Keratinocyte (primary cell): ENCODE results near the gene GAS5. TPM values are rescaled to one million over a fixed set of nuclear protein-coding genes. Genes with fewer than 3 reads are reported as not detected.

ENCODE experiments used
- DNase-seq: peaks from one replicate; pipeline ENCODE4 v3.0.0-alpha.2; 2011; ENCODE audit warnings: low read depth, missing footprints, low spot score
- FAIRE-seq: peaks from 2 replicates; lab custom pipeline; 2011; peaks lifted over from hg19 to GRCh38; lab: Jason Lieb, UNC
- H2AFZ ChIP-seq: 2 replicates; pipeline ENCODE4 v1.6.0; 2012; ENCODE audit warnings: low read length, control low read depth, inconsistent platforms; ENCODE audit not compliant: control insufficient read depth
- H3K27ac ChIP-seq: 2 replicates; pipeline ENCODE4 v1.5.1; 2011; ENCODE audit warnings: low read length; ENCODE audit not compliant: control insufficient read depth, insufficient read depth
- H3K27me3 ChIP-seq: 3 replicates; pipeline ENCODE4 v1.6.0; 2011; ENCODE audit warnings: low read length; ENCODE audit not compliant: control insufficient read depth, insufficient read depth; ENCODE audit errors: extremely low read depth
- H3K36me3 ChIP-seq, 2 experiments: 2 replicates in 1 of 2; 3 replicates in 1 of 2; pipeline ENCODE4 v1.5.1; 2011; ENCODE audit warnings: low read length in 2 of 2, mild to moderate bottlenecking in 1 of 2; ENCODE audit not compliant: control insufficient read depth in 2 of 2, insufficient read depth in 2 of 2; ENCODE audit errors: extremely low read depth in 1 of 2
- H3K4me1 ChIP-seq: 3 replicates; pipeline ENCODE4 v1.5.1; 2011; ENCODE audit warnings: low read length; ENCODE audit not compliant: control insufficient read depth, insufficient read depth; ENCODE audit errors: extremely low read depth
- H3K4me2 ChIP-seq: 3 replicates; pipeline ENCODE4 v1.6.0; 2011; ENCODE audit warnings: low read depth, low read length; ENCODE audit not compliant: control insufficient read depth, insufficient read depth; ENCODE audit errors: extremely low read depth
- H3K4me3 ChIP-seq, 3 experiments: fragments of 200-600 bp in 1 of 3; sonication (generic) in 1 of 3; 2 replicates in 2 of 3; 3 replicates in 1 of 3; pipeline ENCODE4 v1.5.1; 2011 to 2016; ENCODE audit warnings: low read length in 3 of 3, mild to moderate bottlenecking in 3 of 3, control low read depth in 2 of 3, inconsistent platforms in 1 of 3, low read depth in 1 of 3, mixed read lengths in 1 of 3, mixed run types in 1 of 3, moderate library complexity in 1 of 3; ENCODE audit not compliant: control insufficient read depth in 2 of 3, insufficient read depth in 2 of 3; ENCODE audit errors: extremely low read depth in 1 of 3
- H3K79me2 ChIP-seq: 2 replicates; pipeline ENCODE4 v1.6.0; 2012; ENCODE audit warnings: low read length; ENCODE audit not compliant: control insufficient read depth, insufficient read depth
- H3K9ac ChIP-seq: 3 replicates; pipeline ENCODE4 v1.6.0; 2011; ENCODE audit warnings: low read length; ENCODE audit not compliant: control insufficient read depth, insufficient read depth; ENCODE audit errors: extremely low read depth
- H3K9me1 ChIP-seq: 3 replicates; pipeline ENCODE4 v1.6.0; 2011; ENCODE audit warnings: low read length; ENCODE audit not compliant: control insufficient read depth, insufficient read depth; ENCODE audit errors: extremely low read depth
- H3K9me3 ChIP-seq: 2 replicates; pipeline ENCODE4 v1.5.1; 2012; ENCODE audit warnings: low read depth, low read length; ENCODE audit not compliant: control insufficient read depth
- H4K20me1 ChIP-seq: 3 replicates; pipeline ENCODE4 v1.6.0; 2011; ENCODE audit warnings: low read length; ENCODE audit not compliant: control insufficient read depth, insufficient read depth; ENCODE audit errors: extremely low read depth
- EZH2 ChIP-seq: IDR thresholded peaks from one replicate; pipeline ENCODE4 v1.6.1; 2012; ENCODE audit warnings: inconsistent platforms, mild to moderate bottlenecking, low read length, moderate library complexity
- dilution Hi-C: fragments of 300-500 bp; cut with MboI; formaldehyde crosslinking; loops from one replicate; pipeline ENCODE4 v1.7.0; 2020; ENCODE audit warnings: low sequenced_read_pairs; ENCODE audit not compliant: extremely low pct_ligation_motif_present
- polyA plus RNA-seq, 5 experiments: library from polyadenylated mRNA; depleted of rRNA in 3 of 5; stranded (reverse) in 3 of 5; stranded (forward) in 1 of 5; unstranded in 1 of 5; fragments of >200 nt; gene quantifications; 1 replicate in 1 of 5; 2 replicates in 3 of 5; 3 replicates in 1 of 5; pipeline versions ENCODE4 v1.2.1 to v1.2.3, GENCODE V29; 2011 to 2012; ENCODE audit warnings: missing spikeins in 2 of 5, low read depth in 1 of 5, low replicate concordance in 1 of 5
- TF ChIP-seq, protein P1 (sequence below), 3 experiments: IDR thresholded peaks in 1 of 3; conservative IDR thresholded peaks in 1 of 3; optimal IDR thresholded peaks in 1 of 3; 2 replicates in 2 of 3; 3 replicates in 1 of 3; pipeline versions ENCODE3 to v1.5.1; 2011; ENCODE audit warnings: low read length in 3 of 3, mild to moderate bottlenecking in 3 of 3, moderate library complexity in 2 of 3, control low read depth in 1 of 3, inconsistent platforms in 1 of 3; ENCODE audit not compliant: insufficient read depth in 2 of 3; ENCODE audit errors: extremely low read depth in 1 of 3

Gene GAS5
- polyA plus RNA-seq, 1 donor (not counting 4 experiments of a cell fraction or from before 2014, with no cell fraction given) = 1,196 TPM

DNA sequence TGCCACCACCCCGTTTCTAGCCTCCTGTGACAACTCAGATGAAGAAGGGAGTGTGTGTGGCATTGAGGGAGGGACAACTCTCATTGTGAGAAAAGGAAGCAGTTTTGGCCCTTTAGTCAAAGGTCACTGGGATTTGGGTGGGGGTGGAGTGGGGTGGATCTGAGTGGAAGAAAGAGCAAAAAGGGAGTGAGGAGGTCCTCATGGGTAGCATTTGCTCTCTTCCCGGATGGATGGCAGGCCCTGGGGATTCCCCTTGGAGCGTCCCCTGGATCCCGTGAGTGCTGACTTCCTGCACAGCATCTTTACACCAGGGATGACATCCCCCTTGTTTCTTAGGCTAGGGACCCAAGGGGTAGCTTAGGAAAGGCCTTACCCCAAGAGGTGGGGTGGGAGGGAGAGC is 48.9 kb upstream of the GAS5 start:
- Histone ChIP-seq H3K9me3 (no peaks in the 10 kb centered on the region), H3K4me2 (no peak overlapping the region), H4K20me1 (no peaks in the 10 kb centered on the region), H3K9ac (no peak overlapping the region), H3K4me3 (no peak overlapping the region), H3K27ac (no peak overlapping the region), H2AFZ (no peak overlapping the region), H3K36me3 (no peaks in the 10 kb centered on the region), H3K9me1 (no peaks in the 10 kb centered on the region), H3K4me1 (no peaks in the 10 kb centered on the region), H3K27me3 (no peaks in the 10 kb centered on the region), H3K79me2 (no peaks in the 10 kb centered on the region)
- DNase-seq (no peak), FAIRE-seq (no peak)
- dilution Hi-C loops = no loop called here
- TF ChIP-seq, protein P1, sequence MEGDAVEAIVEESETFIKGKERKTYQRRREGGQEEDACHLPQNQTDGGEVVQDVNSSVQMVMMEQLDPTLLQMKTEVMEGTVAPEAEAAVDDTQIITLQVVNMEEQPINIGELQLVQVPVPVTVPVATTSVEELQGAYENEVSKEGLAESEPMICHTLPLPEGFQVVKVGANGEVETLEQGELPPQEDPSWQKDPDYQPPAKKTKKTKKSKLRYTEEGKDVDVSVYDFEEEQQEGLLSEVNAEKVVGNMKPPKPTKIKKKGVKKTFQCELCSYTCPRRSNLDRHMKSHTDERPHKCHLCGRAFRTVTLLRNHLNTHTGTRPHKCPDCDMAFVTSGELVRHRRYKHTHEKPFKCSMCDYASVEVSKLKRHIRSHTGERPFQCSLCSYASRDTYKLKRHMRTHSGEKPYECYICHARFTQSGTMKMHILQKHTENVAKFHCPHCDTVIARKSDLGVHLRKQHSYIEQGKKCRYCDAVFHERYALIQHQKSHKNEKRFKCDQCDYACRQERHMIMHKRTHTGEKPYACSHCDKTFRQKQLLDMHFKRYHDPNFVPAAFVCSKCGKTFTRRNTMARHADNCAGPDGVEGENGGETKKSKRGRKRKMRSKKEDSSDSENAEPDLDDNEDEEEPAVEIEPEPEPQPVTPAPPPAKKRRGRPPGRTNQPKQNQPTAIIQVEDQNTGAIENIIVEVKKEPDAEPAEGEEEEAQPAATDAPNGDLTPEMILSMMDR (optimal IDR thresholded peaks at IDR 0.05 in 1 of 3, IDR thresholded peaks at IDR 0.05 in 1 of 3, conservative IDR thresholded peaks at IDR 0.05 in 1 of 3; ENCODE audit: extremely low read depth in 1 of 3, insufficient read depth in 2 of 3, low read length in 3 of 3) = no peak
- no peak for TF ChIP-seq EZH2

DNA sequence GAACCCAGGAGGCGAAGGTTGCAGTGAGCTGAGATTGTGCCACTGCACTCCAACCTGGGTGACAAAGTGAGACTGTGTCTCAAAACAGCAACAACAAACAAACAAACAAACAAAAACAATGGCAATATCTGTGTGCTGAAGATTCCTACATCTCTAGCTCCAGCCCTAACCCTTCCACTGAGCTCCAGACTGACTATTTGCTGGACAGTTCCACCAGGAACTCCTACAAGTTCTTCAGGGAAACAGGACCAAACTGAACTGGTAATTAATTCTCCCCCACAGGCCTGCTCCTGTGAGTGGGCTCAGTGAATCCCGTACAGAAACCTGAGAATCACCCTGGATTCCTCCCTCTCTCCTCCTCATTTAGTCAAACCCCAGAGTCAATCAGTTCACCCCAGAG is 47.8 kb upstream of the GAS5 start:
- no peaks in the 10 kb centered on the region for H3K9me1 ChIP-seq
- no peaks in the 10 kb centered on the region for H3K27me3 ChIP-seq
- no peaks in the 10 kb centered on the region for H3K4me1 ChIP-seq
- DNase-seq (no peak), FAIRE-seq (no peak)
- H3K4me2 ChIP-seq = no peak overlapping the region
- TF ChIP-seq EZH2 = no peak
- TF ChIP-seq, protein P1 (optimal IDR thresholded peaks at IDR 0.05 in 1 of 3, IDR thresholded peaks at IDR 0.05 in 1 of 3, conservative IDR thresholded peaks at IDR 0.05 in 1 of 3; ENCODE audit: extremely low read depth in 1 of 3, insufficient read depth in 2 of 3, low read length in 3 of 3) = no peak
- H3K27ac ChIP-seq = no peak overlapping the region
- no peak overlapping the region for H2AFZ ChIP-seq
- dilution Hi-C loops = no loop called here
- H3K4me3 ChIP-seq = no peak overlapping the region
- H4K20me1 ChIP-seq = no peaks in the 10 kb centered on the region
- H3K79me2 ChIP-seq = no peaks in the 10 kb centered on the region
- no peaks in the 10 kb centered on the region for H3K9me3 ChIP-seq
- no peak overlapping the region for H3K9ac ChIP-seq
- no peaks in the 10 kb centered on the region for H3K36me3 ChIP-seq
